Stomach smooth muscle (tissue), 2 donors: Measurements from ENCODE around the gene RAC2.

Experiments
- H3K27ac ChIP-seq: one replicate; pipeline ENCODE4 v1.7.0; 2013; ENCODE audit warnings: mild to moderate bottlenecking, low read length, inconsistent platforms
- H3K27me3 ChIP-seq, 2 donors: one replicate each; pipeline ENCODE4 v1.7.0; 2013; ENCODE audit warnings: low read length in 2 of 2; ENCODE audit not compliant: insufficient read depth in 2 of 2, control insufficient read depth in 1 of 2
- H3K36me3 ChIP-seq, 2 donors: one replicate each; pipeline ENCODE4 v1.7.0; 2013; ENCODE audit warnings: low read length in 2 of 2; ENCODE audit not compliant: control insufficient read depth in 2 of 2, insufficient read depth in 2 of 2
- H3K4me1 ChIP-seq: one replicate; pipeline ENCODE4 v1.7.0; 2013; ENCODE audit warnings: low read length; ENCODE audit not compliant: control insufficient read depth, insufficient read depth
- H3K4me3 ChIP-seq, 2 donors: one replicate each; pipeline ENCODE4 v1.7.0; 2013; ENCODE audit warnings: low read length in 2 of 2
- H3K9ac ChIP-seq, 2 donors: one replicate each; pipeline ENCODE4 v1.7.0; 2013; ENCODE audit warnings: low read length in 2 of 2, mild to moderate bottlenecking in 1 of 2
- H3K9me3 ChIP-seq, 2 donors: one replicate each; pipeline ENCODE4 v1.7.0; 2013; ENCODE audit warnings: low read length in 2 of 2; ENCODE audit not compliant: control insufficient read depth in 2 of 2
- donor health status: healthy.
- donor health status: Pancreatic carcinoma.

Gene RAC2

GRCh38 chr22:37177221-37177620 is 66.8 kb downstream of the RAC2 start:
- Histone ChIP-seq H3K27me3 (peaks cover 2 to 3% of the 10 kb centered on the region in 2 donors), H3K4me3 (no peak overlapping the region), H3K9ac (no peak overlapping the region), H3K36me3 (no peaks in the 10 kb centered on the region), H3K27ac (no peak overlapping the region), H3K4me1 (peaks cover 26% of the 10 kb centered on the region), H3K9me3 (no peaks in the 10 kb centered on the region)

GRCh38 chr22:37176464-37177061 is 67.5 kb downstream of the RAC2 start:
- Histone ChIP-seq H3K27me3 (peaks cover 2 to 3% of the 10 kb centered on the region in 2 donors), H3K27ac (peak overlapping the region; percentile 24), H3K4me1 (peaks cover 26% of the 10 kb centered on the region), H3K4me3 (peak overlapping the region; percentile 27 to 63), H3K9ac (no peak overlapping the region), H3K9me3 (no peaks in the 10 kb centered on the region), H3K36me3 (no peaks in the 10 kb centered on the region)

GRCh38 chr22:37175414-37176281 is 68.4 kb downstream of the RAC2 start:
- Histone ChIP-seq H3K9ac (no peak overlapping the region), H3K36me3 (no peaks in the 10 kb centered on the region), H3K9me3 (no peaks in the 10 kb centered on the region), H3K27me3 (peaks cover 2 to 3% of the 10 kb centered on the region in 2 donors), H3K4me1 (peaks cover 26% of the 10 kb centered on the region), H3K27ac (no peak overlapping the region), H3K4me3 (peak overlapping the region in 1 of 2 donors; percentile 63)
